ENCODE results near the gene TMEM86B. TPM values are rescaled to one million over a fixed set of nuclear protein-coding genes. Genes with fewer than 3 reads are reported as not detected.
A peak's percentile ranks its signal among the peaks of the same experiment; 100 is the strongest.
"Not testable (repeated sequence)": the region's sequence is repeated elsewhere in the genome, so short reads cannot be mapped to it uniquely, and the experiment has no call there.

Gene TMEM86B
- total RNA-seq, 1 experiment from 2014 or later, result 0.16 TPM

GRCh38 chr19:55209693-55210472 lies 18.7 kb downstream of the TMEM86B start:
- Histone ChIP-seq H3K36me3 (no peaks in the 10 kb centered on the region), H3K9me3 (no peaks in the 10 kb centered on the region), H3K4me3 (no peak overlapping the region), H3K27me3 (no peaks in the 10 kb centered on the region)
- peak; percentile 36 for DNase-seq

GRCh38 chr19:55208880-55209692 lies 19.5 kb downstream of the TMEM86B start, which contains the start of gene PTPRH:
TSS of gene PTPRH (minus strand) at chr19:55209501. CDS start at chr19:55209433, 68 bp downstream.
- H3K27me3 ChIP-seq, result no peaks in the 10 kb centered on the region
- H3K4me3 ChIP-seq, result no peak within 1 kb of the TSS
- H3K9me3 ChIP-seq, result no peaks in the 10 kb centered on the region
- H3K36me3 ChIP-seq, result no peaks in the 10 kb centered on the region
- no peak for DNase-seq

- Histone ChIP-seq H3K36me3 (peaks cover 2% of the 10 kb centered on the region), H3K9me3 (no peaks in the 10 kb centered on the region), H3K27me3 (no peaks in the 10 kb centered on the region), H3K4me3 (peak overlapping the region; percentile 17)
- DNase-seq, result peak; percentile 98
These were observed 21.7 kb downstream of the TMEM86B start for GRCh38 chr19:55206664-55207500.

- DNase-seq, H3K36me3 ChIP-seq, H3K4me3 ChIP-seq, H3K9me3 ChIP-seq, H3K27me3 ChIP-seq: not testable (repeated sequence)
These were observed 26.4 kb downstream of the TMEM86B start for GRCh38 chr19:55202199-55202598.

- Histone ChIP-seq H3K27me3 (no peaks in the 10 kb centered on the region), H3K4me3 (no peak overlapping the region), H3K9me3 (no peaks in the 10 kb centered on the region), H3K36me3 (peaks cover 2% of the 10 kb centered on the region)
- no peak for DNase-seq
These were observed 28.9 kb downstream of the TMEM86B start for GRCh38 chr19:55199620-55200204.

GRCh38 chr19:55198651-55199050 lies 29.9 kb downstream of the TMEM86B start:
- no peak for DNase-seq
- Histone ChIP-seq H3K9me3 (no peaks in the 10 kb centered on the region), H3K27me3 (no peaks in the 10 kb centered on the region), H3K36me3 (peaks cover 2% of the 10 kb centered on the region), H3K4me3 (no peak overlapping the region)

- Histone ChIP-seq H3K4me3 (no peak overlapping the region), H3K9me3 (no peaks in the 10 kb centered on the region), H3K36me3 (peaks cover under 1% of the 10 kb centered on the region), H3K27me3 (no peaks in the 10 kb centered on the region)
- DNase-seq, result no peak
These were observed 31.0 kb downstream of the TMEM86B start for GRCh38 chr19:55197528-55197927.

- no peak for DNase-seq
- Histone ChIP-seq H3K27me3 (no peaks in the 10 kb centered on the region), H3K9me3 (no peaks in the 10 kb centered on the region), H3K4me3 (no peak overlapping the region), H3K36me3 (no peaks in the 10 kb centered on the region; the same call in 1 of the 2 replicates)
These were observed 31.8 kb downstream of the TMEM86B start for GRCh38 chr19:55196803-55197202.

GRCh38 chr19:55193481-55193880 lies 35.1 kb downstream of the TMEM86B start:
- H3K4me3 ChIP-seq, result no peak overlapping the region
- H3K27me3 ChIP-seq, result no peaks in the 10 kb centered on the region
- no peaks in the 10 kb centered on the region for H3K36me3 ChIP-seq
- DNase-seq, result no peak
- H3K9me3 ChIP-seq, result no peaks in the 10 kb centered on the region

GRCh38 chr19:55189403-55189835 lies 39.1 kb downstream of the TMEM86B start:
- Histone ChIP-seq H3K9me3 (no peaks in the 10 kb centered on the region), H3K4me3 (peak overlapping the region; percentile 18), H3K27me3 (no peaks in the 10 kb centered on the region), H3K36me3 (no peaks in the 10 kb centered on the region)
- peak; percentile 98 for DNase-seq

- Histone ChIP-seq H3K36me3 (no peaks in the 10 kb centered on the region), H3K9me3 (no peaks in the 10 kb centered on the region), H3K27me3 (no peaks in the 10 kb centered on the region), H3K4me3 (peak overlapping the region; percentile 18; the same call in 1 of the 2 replicates)
- DNase-seq, result peak; percentile 51
These were observed 39.9 kb downstream of the TMEM86B start for GRCh38 chr19:55188625-55189024.

GRCh38 chr19:55186080-55186479 lies 42.5 kb downstream of the TMEM86B start:
- no peak overlapping the region for H3K4me3 ChIP-seq
- DNase-seq, result no peak
- H3K9me3 ChIP-seq, result no peaks in the 10 kb centered on the region
- H3K27me3 ChIP-seq, result no peaks in the 10 kb centered on the region; the same call in 1 of the 2 replicates
- no peaks in the 10 kb centered on the region for H3K36me3 ChIP-seq

- Histone ChIP-seq H3K27me3 (peaks cover 14% of the 10 kb centered on the region), H3K9me3 (no peaks in the 10 kb centered on the region), H3K4me3 (no peak overlapping the region), H3K36me3 (no peaks in the 10 kb centered on the region)
- no peak for DNase-seq
These were observed 46.8 kb downstream of the TMEM86B start for GRCh38 chr19:55181740-55182139.

GRCh38 chr19:55179606-55180484 lies 48.7 kb downstream of the TMEM86B start, which contains the start of gene SYT5:
TSS of gene SYT5 (minus strand) at chr19:55180289. CDS start at chr19:55179041, 1,248 bp downstream.
- Histone ChIP-seq H3K36me3 (no peaks in the 10 kb centered on the region), H3K4me3 (no peak within 1 kb of the TSS), H3K27me3 (peaks cover 14% of the 10 kb centered on the region), H3K9me3 (no peaks in the 10 kb centered on the region)
- DNase-seq, result peak; percentile 54

- H3K4me3 ChIP-seq, result no peak overlapping the region
These were observed 49.6 kb downstream of the TMEM86B start for GRCh38 chr19:55178781-55179599.

More at GRCh38 chr19:55178781-55179599, 49.6 kb downstream of the TMEM86B start:
- H3K36me3 ChIP-seq, result no peaks in the 10 kb centered on the region
- peaks cover 14% of the 10 kb centered on the region for H3K27me3 ChIP-seq
- H3K9me3 ChIP-seq, result no peaks in the 10 kb centered on the region
- peak; percentile 45 for DNase-seq
